KOPT-K1 (cell line): ENCODE results near the gene SLC30A2.

ENCODE experiments used
- H3K27ac ChIP-seq: fragments of 200-600 bp; sonication (generic); 2 replicates; pipeline ENCODE4 v1.5.1; 2016; ENCODE audit warnings: antibody characterized with exemption, mild to moderate bottlenecking, low read depth, low read length; ENCODE audit not compliant: poor library complexity, severe bottlenecking
- H3K36me3 ChIP-seq: fragments of 200-600 bp; sonication (generic); 2 replicates; pipeline ENCODE4 v1.5.1; 2017; ENCODE audit warnings: antibody characterized with exemption, mild to moderate bottlenecking, low read length, moderate library complexity; ENCODE audit not compliant: insufficient read depth
- H3K9me3 ChIP-seq: fragments of 200-600 bp; sonication (generic); 2 replicates; pipeline ENCODE4 v1.5.1; 2017; ENCODE audit warnings: antibody characterized with exemption, low read length, mild to moderate bottlenecking; ENCODE audit not compliant: insufficient read depth, poor library complexity, severe bottlenecking

The SLC30A2 gene

GRCh38 chr1:25991937-25992688 is 53.8 kb downstream of the SLC30A2 start:
- H3K27ac ChIP-seq = peak overlapping the region; percentile 95

GRCh38 chr1:25990702-25991395 is 55.1 kb downstream of the SLC30A2 start:
- Histone ChIP-seq H3K9me3 (no peaks in the 10 kb centered on the region), H3K36me3 (peaks cover 24% of the 10 kb centered on the region), H3K27ac (peak overlapping the region; percentile 95)

More at GRCh38 chr1:25991937-25992688, 53.8 kb downstream of the SLC30A2 start:
- peaks cover 11% of the 10 kb centered on the region for H3K36me3 ChIP-seq
- H3K9me3 ChIP-seq = no peaks in the 10 kb centered on the region

- H3K9me3 ChIP-seq = no peaks in the 10 kb centered on the region
- peak overlapping the region; percentile 95 for H3K27ac ChIP-seq
- H3K36me3 ChIP-seq = peaks cover 30% of the 10 kb centered on the region
Observed at GRCh38 chr1:25990251-25990650, 55.7 kb downstream of the SLC30A2 start.

- Histone ChIP-seq H3K27ac (peak overlapping the region; percentile 95), H3K9me3 (no peaks in the 10 kb centered on the region), H3K36me3 (peaks cover 35% of the 10 kb centered on the region)
Observed at GRCh38 chr1:25989440-25990234, 56.3 kb downstream of the SLC30A2 start.

GRCh38 chr1:25987951-25988350 is 58.0 kb downstream of the SLC30A2 start:
- peak overlapping the region; percentile 95 for H3K27ac ChIP-seq
- no peaks in the 10 kb centered on the region for H3K9me3 ChIP-seq
- peaks cover 52% of the 10 kb centered on the region for H3K36me3 ChIP-seq
